Sigmoid colon (tissue), 7 donors: Measurements from ENCODE around the gene IMPG1. TPM values are rescaled to one million over a fixed set of nuclear protein-coding genes. Genes with fewer than 3 reads are reported as not detected.

Source experiments
- DNase-seq: peaks from one replicate; pipeline ENCODE4 v3.0.0-alpha.2; 2019
- H3K27ac ChIP-seq, 4 donors: fragments of 200-600 bp; sonication (generic); one replicate each; pipeline ENCODE4 v1.5.1; 2016 to 2019; ENCODE audit warnings: mild to moderate bottlenecking in 1 of 4
- H3K27me3 ChIP-seq, 3 donors: fragments of 200-600 bp; sonication (generic); one replicate each; pipeline ENCODE4 v1.5.1; 2019; ENCODE audit warnings: mild to moderate bottlenecking in 1 of 3
- H3K36me3 ChIP-seq, 4 donors: fragments of 200-600 bp; sonication (generic); one replicate each; pipeline ENCODE4 v1.5.1; 2016 to 2019
- H3K4me1 ChIP-seq, 4 donors: fragments of 200-600 bp; sonication (generic); one replicate each; pipeline ENCODE4 v1.5.1; 2017 to 2019
- H3K4me3 ChIP-seq, 4 donors: fragments of 200-600 bp; sonication (generic); one replicate each; pipeline ENCODE4 v1.5.1; 2017 to 2019; ENCODE audit warnings: mild to moderate bottlenecking in 2 of 4, moderate library complexity in 1 of 4
- H3K9me3 ChIP-seq, 4 donors: fragments of 200-600 bp in 3 of 4; sonication (generic) in 3 of 4; one replicate each; pipeline versions ENCODE4 v1.5.1 to v1.6.1; 2013 to 2019
- EP300 ChIP-seq, 4 donors: sonication (generic); formaldehyde crosslinking; IDR thresholded peaks; one replicate each; pipeline ENCODE4 v1.6.1; 2017; ENCODE audit warnings: antibody characterized with exemption in 4 of 4
- POLR2A ChIP-seq, 2 donors: fragments of 450-650 bp; IDR thresholded peaks; one replicate each; pipeline ENCODE4 v1.6.1; 2016; ENCODE audit warnings: antibody characterized with exemption in 2 of 2, mild to moderate bottlenecking in 2 of 2, moderate library complexity in 2 of 2
- POLR2AphosphoS5 ChIP-seq, 4 donors: sonication (generic); formaldehyde crosslinking; IDR thresholded peaks; one replicate each; pipeline ENCODE4 v1.6.1; 2017; ENCODE audit warnings: antibody characterized with exemption in 4 of 4
- WGBS, 2 donors: extraction: QIAGEN DNeasy Blood & Tissue Kit; methylation state at CpG; one replicate each; pipeline ENCODE4 v1.1.7; 2013; 5-methylcytosine and 5-hydroxymethylcytosine counted together
- intact Hi-C: fragments of 100-400 bp; cut with DNase I; formaldehyde crosslinking; loops from one replicate; pipeline ENCODE4 v1.15.1; 2023
- polyA plus RNA-seq, 3 donors: library from polyadenylated mRNA; stranded (reverse); fragments of 200-250 nt; gene quantifications; one replicate each; pipeline ENCODE4 v1.2.3, GENCODE V29; 2013
- total RNA-seq, 4 donors: library from RNA; depleted of rRNA; stranded (reverse); fragments of >200 nt; gene quantifications; one replicate each; pipeline ENCODE4 v1.1.0, GENCODE V29; 2016
- TF ChIP-seq, protein P1 (sequence below), 4 experiments: fragments of 450-650 bp in 3 of 4; fragments of 200-600 bp in 1 of 4; IDR thresholded peaks; one replicate each; pipeline ENCODE4 v1.5.1; 2016 to 2019; ENCODE audit warnings: antibody characterized with exemption in 4 of 4, mild to moderate bottlenecking in 3 of 4, moderate library complexity in 2 of 4
- donor health status: healthy with polysubstance abuse.
- donor health status: Bipolar disorder and iron deficiency.
- donor health status: healthy.

The IMPG1 gene
- total and polyA plus RNA-seq, 7 donors = not detected

- intact Hi-C loops = no loop called here
- no peaks in the 10 kb centered on the region for H3K27me3 ChIP-seq
- DNase-seq = no peak
- no peaks in the 10 kb centered on the region for H3K9me3 ChIP-seq
- H3K27ac ChIP-seq = no peak overlapping the region
- no peaks in the 10 kb centered on the region for H3K4me1 ChIP-seq
- no peak overlapping the region for H3K4me3 ChIP-seq
- TF ChIP-seq POLR2AphosphoS5 (IDR thresholded peaks at IDR 0.05) = no peak
- no peak for TF ChIP-seq EP300 (IDR thresholded peaks at IDR 0.05)
- TF ChIP-seq POLR2A (IDR thresholded peaks at IDR 0.05) = no peak
- TF ChIP-seq, protein P1, sequence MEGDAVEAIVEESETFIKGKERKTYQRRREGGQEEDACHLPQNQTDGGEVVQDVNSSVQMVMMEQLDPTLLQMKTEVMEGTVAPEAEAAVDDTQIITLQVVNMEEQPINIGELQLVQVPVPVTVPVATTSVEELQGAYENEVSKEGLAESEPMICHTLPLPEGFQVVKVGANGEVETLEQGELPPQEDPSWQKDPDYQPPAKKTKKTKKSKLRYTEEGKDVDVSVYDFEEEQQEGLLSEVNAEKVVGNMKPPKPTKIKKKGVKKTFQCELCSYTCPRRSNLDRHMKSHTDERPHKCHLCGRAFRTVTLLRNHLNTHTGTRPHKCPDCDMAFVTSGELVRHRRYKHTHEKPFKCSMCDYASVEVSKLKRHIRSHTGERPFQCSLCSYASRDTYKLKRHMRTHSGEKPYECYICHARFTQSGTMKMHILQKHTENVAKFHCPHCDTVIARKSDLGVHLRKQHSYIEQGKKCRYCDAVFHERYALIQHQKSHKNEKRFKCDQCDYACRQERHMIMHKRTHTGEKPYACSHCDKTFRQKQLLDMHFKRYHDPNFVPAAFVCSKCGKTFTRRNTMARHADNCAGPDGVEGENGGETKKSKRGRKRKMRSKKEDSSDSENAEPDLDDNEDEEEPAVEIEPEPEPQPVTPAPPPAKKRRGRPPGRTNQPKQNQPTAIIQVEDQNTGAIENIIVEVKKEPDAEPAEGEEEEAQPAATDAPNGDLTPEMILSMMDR (IDR thresholded peaks at IDR 0.05) = no peak
- WGBS, 2 donors = 41 to 61% methylated on average over 2 of the region's 2 CpGs
- no peaks in the 10 kb centered on the region for H3K36me3 ChIP-seq
These were observed 80.5 kb downstream of the IMPG1 start for GRCh38 chr6:75991941-75992340.

DNA sequence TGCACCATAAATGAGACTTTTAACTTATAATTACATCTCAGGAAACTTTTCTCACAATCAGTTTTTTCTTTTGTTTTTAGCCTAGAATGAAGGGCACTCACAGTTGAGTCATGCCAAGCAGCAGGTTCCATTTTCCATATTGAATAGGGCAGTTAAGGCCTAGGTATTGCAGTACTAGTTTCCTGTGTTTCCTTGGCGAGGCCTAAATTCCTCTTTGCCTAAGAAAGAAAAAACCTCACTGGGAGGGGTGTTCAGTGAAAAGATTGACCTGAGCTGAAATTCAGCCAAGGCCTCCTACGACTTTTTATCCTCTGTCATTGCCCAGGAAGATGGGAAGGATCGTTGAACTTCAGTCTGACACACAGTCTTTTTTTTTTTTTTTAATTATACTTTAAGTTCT is 85.5 kb downstream of the IMPG1 start:
- TF ChIP-seq EP300 (IDR thresholded peaks at IDR 0.05) (no peak), POLR2A (IDR thresholded peaks at IDR 0.05) (no peak), POLR2AphosphoS5 (IDR thresholded peaks at IDR 0.05) (no peak)
- TF ChIP-seq, protein P1 (IDR thresholded peaks at IDR 0.05) = no peak
- no peak for DNase-seq
- H3K27ac ChIP-seq = no peak overlapping the region
- 67 to 80% methylated on average over 3 of the region's 3 CpGs for WGBS, 2 donors
- no peaks in the 10 kb centered on the region for H3K9me3 ChIP-seq
- H3K36me3 ChIP-seq = no peaks in the 10 kb centered on the region
- no peak overlapping the region for H3K4me3 ChIP-seq
- no peaks in the 10 kb centered on the region for H3K4me1 ChIP-seq
- H3K27me3 ChIP-seq = no peaks in the 10 kb centered on the region
- intact Hi-C loops = no loop called here

DNA sequence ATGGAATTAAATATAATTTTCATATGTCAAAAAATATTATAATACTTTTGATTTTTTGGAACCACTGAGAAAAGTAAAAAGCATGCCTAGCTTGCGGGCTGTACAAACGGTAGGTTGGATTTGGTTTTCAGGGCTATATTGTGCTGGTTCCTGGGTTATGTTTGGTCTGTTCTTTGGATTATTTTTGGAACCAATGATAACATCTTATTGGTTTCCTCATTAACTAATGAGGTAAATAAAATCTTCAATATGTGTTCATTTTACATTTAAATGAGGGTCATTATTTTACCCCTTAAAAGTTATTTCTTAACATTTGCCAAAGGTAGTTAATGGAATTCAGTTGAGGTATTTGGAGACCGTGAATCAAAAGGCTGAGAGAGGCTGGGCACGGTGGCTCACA is 96.6 kb downstream of the IMPG1 start:
- intact Hi-C loops = no loop called here
- Histone ChIP-seq H3K4me3 (no peak overlapping the region), H3K4me1 (no peaks in the 10 kb centered on the region), H3K9me3 (no peaks in the 10 kb centered on the region), H3K36me3 (no peaks in the 10 kb centered on the region), H3K27ac (no peak overlapping the region), H3K27me3 (no peaks in the 10 kb centered on the region)
- WGBS, 2 donors = 94 to 96% methylated on average over 4 of the region's 4 CpGs
- no peak for DNase-seq
- TF ChIP-seq POLR2A (IDR thresholded peaks at IDR 0.05) = no peak

- intact Hi-C loops = no loop called here
- Histone ChIP-seq H3K9me3 (no peaks in the 10 kb centered on the region), H3K36me3 (no peaks in the 10 kb centered on the region), H3K4me1 (no peaks in the 10 kb centered on the region), H3K27ac (no peak overlapping the region), H3K27me3 (no peaks in the 10 kb centered on the region), H3K4me3 (no peak overlapping the region)
- no peak for DNase-seq
- WGBS, 2 donors = 54 to 63% methylated on average over 2 of the region's 2 CpGs
- TF ChIP-seq EP300 (IDR thresholded peaks at IDR 0.05) = no peak
- no peak for TF ChIP-seq POLR2AphosphoS5 (IDR thresholded peaks at IDR 0.05)
- TF ChIP-seq, protein P1 (IDR thresholded peaks at IDR 0.05) = no peak
- TF ChIP-seq POLR2A (IDR thresholded peaks at IDR 0.05) = no peak
These were observed 102.4 kb downstream of the IMPG1 start for GRCh38 chr6:75970093-75970492.

DNA sequence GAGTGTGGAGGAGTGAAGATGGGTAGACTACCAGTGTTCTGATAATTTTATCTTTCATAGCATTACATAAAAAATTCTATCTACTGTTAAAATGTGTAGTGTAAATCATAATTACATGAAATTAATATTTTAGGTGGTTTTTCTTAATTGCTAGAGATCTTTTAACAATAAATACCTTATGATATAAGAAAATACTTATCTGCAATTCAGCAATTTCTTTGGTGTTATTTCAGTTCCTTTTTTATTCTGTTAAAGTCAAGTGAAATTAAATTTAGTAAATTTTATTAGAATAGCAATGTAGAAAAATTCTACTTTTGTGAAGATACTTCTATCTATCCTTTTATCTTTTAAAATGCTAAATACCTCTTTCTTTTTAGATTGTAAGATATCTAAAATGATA is 104.3 kb downstream of the IMPG1 start:
- intact Hi-C loops = no loop called here
- TF ChIP-seq EP300 (IDR thresholded peaks at IDR 0.05) = no peak
- TF ChIP-seq, protein P1 (IDR thresholded peaks at IDR 0.05) = no peak
- no peak for TF ChIP-seq POLR2A (IDR thresholded peaks at IDR 0.05)
- TF ChIP-seq POLR2AphosphoS5 (IDR thresholded peaks at IDR 0.05) = no peak

More for the DNA sequence above, 104.3 kb downstream of the IMPG1 start:
- no peak overlapping the region for H3K27ac ChIP-seq
- no peaks in the 10 kb centered on the region for H3K36me3 ChIP-seq
- no peaks in the 10 kb centered on the region for H3K4me1 ChIP-seq
- H3K27me3 ChIP-seq = no peaks in the 10 kb centered on the region
- H3K9me3 ChIP-seq = no peaks in the 10 kb centered on the region
- H3K4me3 ChIP-seq = no peak overlapping the region
- DNase-seq = no peak
